Measurements from ENCODE around the gene DOK7.

Gene DOK7

DNA sequence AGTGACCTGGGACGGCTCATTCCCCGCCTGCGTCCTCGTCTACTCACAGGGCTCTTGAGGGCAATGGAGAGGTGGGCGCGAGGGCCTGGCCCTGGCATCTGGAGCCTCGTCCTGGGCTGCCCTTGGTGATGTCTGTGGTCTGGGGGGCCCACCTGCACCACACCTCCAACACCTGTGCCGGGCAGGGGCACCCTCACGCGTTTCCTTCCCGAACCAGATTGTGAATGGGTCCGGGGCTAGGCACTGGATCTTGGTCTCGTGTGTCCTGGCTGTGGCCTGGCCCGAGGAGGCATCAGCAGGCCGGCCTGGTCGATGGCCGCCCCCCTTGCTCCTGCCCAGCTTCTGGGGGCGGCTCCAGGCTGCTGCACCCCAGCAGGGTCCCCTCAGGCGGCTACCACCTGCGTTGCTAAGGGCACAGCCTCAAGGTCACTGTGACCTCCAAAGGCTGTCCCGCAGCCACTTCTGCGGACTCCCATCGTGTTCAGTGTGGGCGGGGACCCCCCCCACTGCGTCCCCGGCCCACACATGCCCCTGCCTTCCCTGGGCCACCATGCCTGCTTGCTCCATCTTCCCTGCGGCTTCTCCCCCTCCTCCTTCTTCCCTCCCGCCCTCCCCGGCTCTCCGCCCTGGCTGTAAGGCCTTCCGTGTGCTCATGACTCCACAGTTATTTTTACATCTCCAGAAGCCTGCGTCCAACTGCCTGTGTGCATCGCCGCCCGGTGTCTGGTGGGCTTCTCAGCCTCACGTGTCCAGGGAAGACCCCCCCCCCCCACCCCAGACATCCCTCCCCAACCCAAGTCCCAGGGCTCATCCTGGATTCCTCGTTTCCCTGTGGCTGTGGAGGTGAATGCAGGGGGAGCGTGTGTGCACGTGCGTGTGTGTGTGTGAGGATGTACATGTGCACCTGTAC lies 3.8 kb downstream of the DOK7 start:
- FAIRE-seq (no peak), DNase-seq (ENCODE audit: insufficient read length, low spot score) (no peak)
- TF ChIP-seq POLR2AphosphoS5 (IDR thresholded peaks at IDR 0.05; ENCODE audit: low read depth, low read length) = no peak
- TF ChIP-seq POLR2A (IDR thresholded peaks at IDR 0.05; ENCODE audit: low read depth, low read length) = no peak
- no peak for TF ChIP-seq TAF1 (IDR thresholded peaks at IDR 0.05; ENCODE audit: low read depth, low read length)
- TF ChIP-seq PAX5 (IDR thresholded peaks at IDR 0.05; ENCODE audit: insufficient read depth, low read length, severe bottlenecking) = no peak
- no peak for TF ChIP-seq POU2F2 (IDR thresholded peaks at IDR 0.05; ENCODE audit: low read depth, low read length)
- TF ChIP-seq SPI1 (IDR thresholded peaks at IDR 0.05; ENCODE audit: low read depth, low read length) = no peak

DNA sequence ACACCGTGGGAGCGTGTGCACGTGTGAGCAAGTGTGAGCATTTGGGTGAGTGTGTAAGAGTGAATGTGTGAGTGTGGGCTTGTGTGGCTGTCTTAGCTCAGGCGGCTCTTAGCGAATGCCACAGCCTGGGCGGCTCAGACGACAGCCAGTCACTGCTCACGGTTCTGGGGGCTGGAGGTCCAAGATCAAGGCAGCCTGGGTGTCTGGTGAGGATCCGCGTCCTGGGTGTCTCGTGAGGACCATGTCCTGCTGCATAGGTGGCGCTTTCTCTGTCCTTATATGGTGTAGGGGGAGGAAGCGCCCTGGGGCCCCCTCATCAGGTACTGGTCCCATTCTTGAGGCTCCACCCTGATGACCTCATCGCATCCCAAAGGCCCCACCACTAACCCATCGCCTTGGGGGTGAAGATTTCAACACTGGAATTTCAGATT lies 4.5 kb downstream of the DOK7 start:
- TF ChIP-seq SPI1 (IDR thresholded peaks at IDR 0.05; ENCODE audit: low read depth, low read length) (no peak), TAF1 (IDR thresholded peaks at IDR 0.05; ENCODE audit: low read depth, low read length) (no peak), PAX5 (IDR thresholded peaks at IDR 0.05; ENCODE audit: insufficient read depth, low read length, severe bottlenecking) (no peak), POLR2A (IDR thresholded peaks at IDR 0.05; ENCODE audit: low read depth, low read length) (no peak), POU2F2 (IDR thresholded peaks at IDR 0.05; ENCODE audit: low read depth, low read length) (no peak), POLR2AphosphoS5 (IDR thresholded peaks at IDR 0.05; ENCODE audit: low read depth, low read length) (no peak)
- FAIRE-seq = no peak
- DNase-seq (ENCODE audit: insufficient read length, low spot score) = no peak

DNA sequence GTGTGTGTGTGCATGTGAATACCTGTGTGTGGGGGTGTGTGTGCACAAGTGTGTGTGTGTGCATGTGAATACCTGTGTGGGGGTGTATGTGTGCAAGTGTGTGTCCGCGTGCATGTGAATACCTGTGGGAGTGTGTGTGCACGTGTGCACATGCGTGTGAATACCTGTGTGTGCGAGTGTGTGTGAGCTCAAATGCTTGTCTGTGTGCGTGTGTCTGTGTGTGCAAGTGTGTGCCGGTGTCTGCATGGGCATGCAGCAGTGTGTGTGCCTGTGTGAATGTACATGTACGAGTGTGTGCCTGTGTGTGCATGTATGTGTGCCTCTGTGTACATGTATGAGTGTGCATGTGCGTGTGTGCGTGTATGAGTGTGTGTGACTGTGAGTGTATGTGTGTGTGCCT lies 5.0 kb downstream of the DOK7 start:
- TF ChIP-seq TAF1 (IDR thresholded peaks at IDR 0.05; ENCODE audit: low read depth, low read length) = no peak
- TF ChIP-seq SPI1 (IDR thresholded peaks at IDR 0.05; ENCODE audit: low read depth, low read length) = no peak
- no peak for TF ChIP-seq POLR2A (IDR thresholded peaks at IDR 0.05; ENCODE audit: low read depth, low read length)
- no peak for TF ChIP-seq POU2F2 (IDR thresholded peaks at IDR 0.05; ENCODE audit: low read depth, low read length)
- TF ChIP-seq PAX5 (IDR thresholded peaks at IDR 0.05; ENCODE audit: insufficient read depth, low read length, severe bottlenecking) = no peak
- no peak for TF ChIP-seq POLR2AphosphoS5 (IDR thresholded peaks at IDR 0.05; ENCODE audit: low read depth, low read length)
- peak; percentile 75 for FAIRE-seq

DNA sequence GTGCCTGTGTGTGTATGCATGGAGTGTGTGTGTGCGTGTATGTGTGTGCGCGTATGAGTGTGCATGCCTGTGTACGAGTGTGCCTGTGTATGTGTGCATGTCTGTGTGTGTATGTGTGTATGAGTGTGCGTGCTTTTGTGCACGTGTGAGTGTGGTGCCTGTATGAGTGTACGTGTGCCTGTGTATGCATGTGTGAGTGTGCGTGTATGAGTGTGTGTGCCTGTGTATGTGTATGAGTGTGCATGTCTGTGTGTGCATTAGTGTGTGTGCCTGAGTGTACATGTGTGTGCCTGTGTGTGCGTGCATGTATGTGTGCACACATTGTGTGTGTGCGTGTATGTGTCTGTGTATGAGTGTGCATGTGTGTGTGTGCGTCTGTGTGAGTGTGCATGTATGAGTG lies 5.7 kb downstream of the DOK7 start:
- peak; percentile 50 for FAIRE-seq
- TF ChIP-seq POLR2AphosphoS5 (IDR thresholded peaks at IDR 0.05; ENCODE audit: low read depth, low read length) = no peak
- no peak for DNase-seq (ENCODE audit: insufficient read length, low spot score)

More for the DNA sequence above, 5.0 kb downstream of the DOK7 start:
- DNase-seq (ENCODE audit: insufficient read length, low spot score) = no peak

DNA sequence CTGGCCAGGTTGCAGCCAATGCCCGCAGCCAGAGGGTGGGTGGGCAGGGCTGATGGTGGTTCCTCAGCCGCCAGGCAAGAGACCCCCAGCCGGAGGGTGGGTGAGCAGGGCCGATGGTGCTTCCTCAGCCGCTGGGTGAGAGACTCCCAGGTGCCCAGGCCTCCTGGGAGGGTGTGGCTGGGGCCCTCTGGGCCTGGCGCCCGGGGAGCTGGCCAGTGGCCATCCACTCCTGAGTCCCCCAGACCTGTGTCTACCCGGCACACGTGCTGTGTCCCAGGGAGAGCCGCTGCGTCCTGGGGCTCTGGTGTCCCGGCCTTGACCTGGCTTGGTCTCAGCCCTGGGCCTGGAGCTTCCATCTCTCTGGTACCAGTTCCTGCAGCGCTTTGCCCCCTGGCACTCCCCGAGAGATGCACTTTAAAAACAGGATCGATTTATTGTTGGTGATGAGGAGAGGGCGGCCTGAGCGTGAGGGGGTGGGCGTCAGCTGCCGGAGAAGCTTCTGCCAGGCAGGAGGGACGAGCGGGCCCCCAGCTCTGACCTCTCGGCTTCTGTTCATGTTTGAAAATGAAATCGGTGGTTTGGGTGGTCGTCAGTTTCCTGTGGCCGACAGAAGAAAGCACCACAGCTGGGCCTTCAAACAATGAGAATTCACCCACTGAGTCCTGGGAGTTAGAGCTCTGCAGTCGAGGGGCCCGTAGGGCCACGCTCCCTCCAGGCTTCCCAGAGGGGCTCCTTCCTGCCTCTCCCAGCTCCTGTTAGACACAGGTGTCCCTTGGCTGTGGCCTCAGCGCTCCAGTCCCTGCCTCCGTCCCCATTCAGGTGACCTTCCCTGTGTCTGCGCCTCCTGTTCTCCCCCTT lies 6.5 kb downstream of the DOK7 start:
- TF ChIP-seq POLR2A (IDR thresholded peaks at IDR 0.05; ENCODE audit: low read depth, low read length) (no peak), POLR2AphosphoS5 (IDR thresholded peaks at IDR 0.05; ENCODE audit: low read depth, low read length) (no peak), POU2F2 (IDR thresholded peaks at IDR 0.05; ENCODE audit: low read depth, low read length) (no peak), TAF1 (IDR thresholded peaks at IDR 0.05; ENCODE audit: low read depth, low read length) (no peak), SPI1 (IDR thresholded peaks at IDR 0.05; ENCODE audit: low read depth, low read length) (no peak), PAX5 (IDR thresholded peaks at IDR 0.05; ENCODE audit: insufficient read depth, low read length, severe bottlenecking) (no peak)
- FAIRE-seq = no peak
- DNase-seq (ENCODE audit: insufficient read length, low spot score) = no peak

DNA sequence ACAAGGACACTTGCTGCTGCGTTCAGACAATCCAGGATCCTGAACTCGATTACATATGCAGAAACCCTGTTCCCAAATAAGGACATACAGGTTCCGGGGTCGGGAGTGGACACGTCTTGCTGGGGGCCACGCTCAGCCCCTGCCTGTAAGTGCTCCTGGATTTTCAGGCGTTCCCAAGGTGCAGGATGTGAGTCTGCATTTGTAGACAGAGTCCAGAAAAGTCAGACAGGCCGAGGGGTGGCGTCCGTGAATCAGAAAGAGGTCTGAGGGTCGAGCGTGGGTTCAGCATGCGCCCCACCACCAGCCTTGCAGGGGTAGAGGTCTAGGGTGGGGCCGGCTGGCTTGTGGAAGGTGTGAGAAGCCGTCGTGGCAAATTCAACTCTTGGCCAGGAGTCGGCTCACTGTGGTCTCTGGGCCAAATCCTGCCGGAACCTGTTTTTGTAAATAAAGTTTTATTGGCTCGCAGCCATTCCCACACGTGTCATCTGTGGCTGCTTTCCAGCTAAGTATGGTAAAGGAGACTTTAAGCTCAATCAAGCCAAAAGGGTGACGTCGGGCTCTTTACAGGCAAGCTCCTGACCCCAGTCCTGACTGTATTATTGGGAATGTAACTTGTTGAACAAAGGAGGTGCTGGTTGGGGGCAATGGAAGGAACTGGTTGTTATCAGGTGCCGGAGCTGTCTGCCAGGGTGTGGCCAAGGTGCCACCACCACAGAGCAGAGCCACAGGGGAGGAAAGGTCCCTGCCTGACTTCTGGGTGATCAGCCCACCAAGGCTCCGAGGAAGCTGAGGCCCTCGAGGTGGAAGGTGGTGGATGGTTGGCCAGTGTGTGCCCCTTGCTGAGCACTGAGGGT lies 7.4 kb downstream of the DOK7 start:
- FAIRE-seq = no peak
- DNase-seq (ENCODE audit: insufficient read length, low spot score) = no peak
- no peak for TF ChIP-seq POLR2AphosphoS5 (IDR thresholded peaks at IDR 0.05; ENCODE audit: low read depth, low read length)
- TF ChIP-seq SPI1 (IDR thresholded peaks at IDR 0.05; ENCODE audit: low read depth, low read length) = no peak
- TF ChIP-seq POLR2A (IDR thresholded peaks at IDR 0.05; ENCODE audit: low read depth, low read length) = no peak
- no peak for TF ChIP-seq POU2F2 (IDR thresholded peaks at IDR 0.05; ENCODE audit: low read depth, low read length)
- no peak for TF ChIP-seq TAF1 (IDR thresholded peaks at IDR 0.05; ENCODE audit: low read depth, low read length)
- no peak for TF ChIP-seq PAX5 (IDR thresholded peaks at IDR 0.05; ENCODE audit: insufficient read depth, low read length, severe bottlenecking)

DNA sequence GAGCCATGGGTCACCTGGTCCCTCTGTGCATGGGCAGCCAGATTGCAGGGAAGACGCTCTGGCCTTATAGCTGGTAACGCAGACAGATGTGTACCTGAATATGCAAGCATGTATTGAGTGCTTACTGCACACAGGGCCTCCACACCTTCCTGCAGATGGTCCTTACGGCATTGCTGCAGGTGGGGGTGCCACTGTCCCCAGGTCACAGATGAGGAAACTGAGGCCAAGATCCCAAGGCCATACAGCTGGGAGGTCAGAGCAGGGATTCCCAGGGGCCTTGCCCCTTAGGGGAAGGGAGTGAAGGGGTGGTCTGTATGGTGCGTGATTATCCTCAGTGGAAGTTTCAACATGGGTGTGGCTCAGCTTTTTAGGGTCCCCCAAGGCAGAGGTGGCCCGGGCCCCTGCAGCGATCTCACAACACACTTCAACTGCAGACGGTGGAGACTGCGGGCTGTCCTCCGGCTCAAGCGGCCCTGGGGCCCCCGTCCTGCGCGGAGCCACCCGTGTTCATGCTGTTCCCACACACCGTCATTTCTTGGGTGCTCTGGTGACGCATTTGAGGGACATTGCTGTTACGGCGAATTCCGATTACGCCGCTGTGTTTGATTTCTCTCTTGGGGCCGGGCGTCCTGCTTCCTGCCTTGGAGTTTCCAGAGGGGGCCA lies 8.1 kb downstream of the DOK7 start:
- no peak for FAIRE-seq
- TF ChIP-seq PAX5 (IDR thresholded peaks at IDR 0.05; ENCODE audit: insufficient read depth, low read length, severe bottlenecking) (no peak), TAF1 (IDR thresholded peaks at IDR 0.05; ENCODE audit: low read depth, low read length) (no peak)
- no peak for DNase-seq (ENCODE audit: insufficient read length, low spot score)

DNA sequence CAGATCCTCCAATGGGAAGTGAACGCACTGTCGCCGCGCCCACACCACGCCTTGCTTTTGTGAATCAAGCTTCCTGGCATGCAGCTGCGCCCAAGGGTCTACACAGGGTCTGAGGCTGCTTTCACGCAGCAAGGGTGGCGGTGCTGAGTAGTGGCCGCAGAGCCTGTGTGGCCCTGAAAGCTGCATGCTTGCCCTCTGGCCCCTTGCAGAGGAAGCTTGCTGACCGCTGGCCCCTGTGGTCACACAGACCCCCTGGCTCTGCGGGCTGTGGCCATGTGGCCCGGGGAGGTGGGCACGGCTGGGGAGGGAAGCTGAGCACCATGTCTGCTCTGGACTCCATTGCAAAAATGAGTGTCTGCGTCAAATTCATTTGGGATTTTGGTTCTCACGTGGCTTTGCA lies 8.8 kb downstream of the DOK7 start:
- TF ChIP-seq PAX5 (IDR thresholded peaks at IDR 0.05; ENCODE audit: insufficient read depth, low read length, severe bottlenecking) = no peak
- no peak for TF ChIP-seq POLR2A (IDR thresholded peaks at IDR 0.05; ENCODE audit: low read depth, low read length)
- no peak for TF ChIP-seq POLR2AphosphoS5 (IDR thresholded peaks at IDR 0.05; ENCODE audit: low read depth, low read length)
- TF ChIP-seq TAF1 (IDR thresholded peaks at IDR 0.05; ENCODE audit: low read depth, low read length) = no peak
- TF ChIP-seq POU2F2 (IDR thresholded peaks at IDR 0.05; ENCODE audit: low read depth, low read length) = no peak
- no peak for TF ChIP-seq SPI1 (IDR thresholded peaks at IDR 0.05; ENCODE audit: low read depth, low read length)
- FAIRE-seq (no peak), DNase-seq (ENCODE audit: insufficient read length, low spot score) (no peak)
